ENCODE results near the gene USP7. TPM values are rescaled to one million over a fixed set of nuclear protein-coding genes. Genes with fewer than 3 reads are reported as not detected.

Gene USP7
- total RNA-seq, 1 donor from 2014 or later: 176 TPM

- Mint-ChIP-seq H3K27me3 (ENCODE audit: low read depth) (no peaks in the 10 kb centered on the region), H3K27ac (no peak overlapping the region), H3K9me3 (no peaks in the 10 kb centered on the region), H3K36me3 (ENCODE audit: low read depth) (peaks cover 70% of the 10 kb centered on the region), H3K4me1 (ENCODE audit: low read depth) (peaks cover 19% of the 10 kb centered on the region), H3K4me3 (ENCODE audit: low read depth) (no peak overlapping the region)
- no peak for DNase-seq (ENCODE audit: low spot score)
- intact Hi-C loops (cut with micrococcal nuclease): no loop called here
Observed at GRCh38 chr16:8908810-8909468, 54.8 kb downstream of the USP7 start.

GRCh38 chr16:8907096-8907495 lies 56.6 kb downstream of the USP7 start:
- DNase-seq (ENCODE audit: low spot score): no peak
- H3K27me3 Mint-ChIP-seq (ENCODE audit: low read depth): no peaks in the 10 kb centered on the region
- peaks cover 16% of the 10 kb centered on the region for H3K4me1 Mint-ChIP-seq (ENCODE audit: low read depth)
- intact Hi-C loops (cut with micrococcal nuclease): no loop called here
- H3K36me3 Mint-ChIP-seq (ENCODE audit: low read depth): peaks cover 70% of the 10 kb centered on the region
- H3K4me3 Mint-ChIP-seq (ENCODE audit: low read depth): no peak overlapping the region
- H3K27ac Mint-ChIP-seq: no peak overlapping the region
- H3K9me3 Mint-ChIP-seq: no peaks in the 10 kb centered on the region

GRCh38 chr16:8905795-8906591 lies 57.7 kb downstream of the USP7 start:
- H3K36me3 Mint-ChIP-seq (ENCODE audit: low read depth): peaks cover 72% of the 10 kb centered on the region
- H3K4me3 Mint-ChIP-seq (ENCODE audit: low read depth): no peak overlapping the region
- no peaks in the 10 kb centered on the region for H3K9me3 Mint-ChIP-seq
- H3K27me3 Mint-ChIP-seq (ENCODE audit: low read depth): no peaks in the 10 kb centered on the region
- H3K4me1 Mint-ChIP-seq (ENCODE audit: low read depth): peaks cover 8% of the 10 kb centered on the region
- no peak for DNase-seq (ENCODE audit: low spot score)
- intact Hi-C loops (cut with micrococcal nuclease): loop anchor here (1.0 kb wide), 2 partner anchors 30 to 102 kb away; no protein-coding TSS in a partner anchor
- H3K27ac Mint-ChIP-seq: no peak overlapping the region

- Mint-ChIP-seq H3K36me3 (ENCODE audit: low read depth) (peaks cover 72% of the 10 kb centered on the region), H3K4me3 (ENCODE audit: low read depth) (no peak overlapping the region)
Observed at GRCh38 chr16:8905168-8905762, 58.4 kb downstream of the USP7 start.

GRCh38 chr16:8904018-8904430 lies 59.7 kb downstream of the USP7 start:
- Mint-ChIP-seq H3K27me3 (ENCODE audit: low read depth) (no peaks in the 10 kb centered on the region), H3K4me3 (ENCODE audit: low read depth) (no peak overlapping the region), H3K4me1 (ENCODE audit: low read depth) (peaks cover 4% of the 10 kb centered on the region), H3K27ac (no peak overlapping the region), H3K36me3 (ENCODE audit: low read depth) (peaks cover 83% of the 10 kb centered on the region), H3K9me3 (no peaks in the 10 kb centered on the region)
- intact Hi-C loops (cut with micrococcal nuclease): no loop called here
- DNase-seq (ENCODE audit: low spot score): no peak

More at GRCh38 chr16:8905168-8905762, 58.4 kb downstream of the USP7 start:
- no peak for DNase-seq (ENCODE audit: low spot score)
- Mint-ChIP-seq H3K9me3 (no peaks in the 10 kb centered on the region), H3K27ac (no peak overlapping the region), H3K27me3 (ENCODE audit: low read depth) (no peaks in the 10 kb centered on the region), H3K4me1 (ENCODE audit: low read depth) (peaks cover 5% of the 10 kb centered on the region)
- intact Hi-C loops (cut with micrococcal nuclease): loop anchor here (1.0 kb wide), 2 partner anchors 31 to 103 kb away; no protein-coding TSS in a partner anchor

GRCh38 chr16:8903004-8903403 lies 60.7 kb downstream of the USP7 start:
- Mint-ChIP-seq H3K27ac (no peak overlapping the region), H3K4me3 (ENCODE audit: low read depth) (no peak overlapping the region), H3K27me3 (ENCODE audit: low read depth) (no peaks in the 10 kb centered on the region), H3K4me1 (ENCODE audit: low read depth) (no peaks in the 10 kb centered on the region), H3K9me3 (no peaks in the 10 kb centered on the region), H3K36me3 (ENCODE audit: low read depth) (peaks cover 88% of the 10 kb centered on the region)
- intact Hi-C loops (cut with micrococcal nuclease): no loop called here
- DNase-seq (ENCODE audit: low spot score): no peak

- Mint-ChIP-seq H3K36me3 (ENCODE audit: low read depth) (peaks cover 92% of the 10 kb centered on the region), H3K9me3 (no peaks in the 10 kb centered on the region), H3K27ac (no peak overlapping the region), H3K27me3 (ENCODE audit: low read depth) (no peaks in the 10 kb centered on the region), H3K4me3 (ENCODE audit: low read depth) (no peak overlapping the region), H3K4me1 (ENCODE audit: low read depth) (no peaks in the 10 kb centered on the region)
- DNase-seq (ENCODE audit: low spot score): no peak
- intact Hi-C loops (cut with micrococcal nuclease): no loop called here
Observed at GRCh38 chr16:8901320-8901861, 62.3 kb downstream of the USP7 start.

GRCh38 chr16:8900343-8900742 lies 63.4 kb downstream of the USP7 start:
- Mint-ChIP-seq H3K27ac (no peak overlapping the region), H3K9me3 (no peaks in the 10 kb centered on the region), H3K36me3 (ENCODE audit: low read depth) (peaks cover 86% of the 10 kb centered on the region), H3K4me1 (ENCODE audit: low read depth) (no peaks in the 10 kb centered on the region), H3K4me3 (ENCODE audit: low read depth) (no peak overlapping the region), H3K27me3 (ENCODE audit: low read depth) (no peaks in the 10 kb centered on the region)
- DNase-seq (ENCODE audit: low spot score): no peak
- intact Hi-C loops (cut with micrococcal nuclease): no loop called here

GRCh38 chr16:8899709-8900317 lies 63.9 kb downstream of the USP7 start:
- Mint-ChIP-seq H3K27me3 (ENCODE audit: low read depth) (no peaks in the 10 kb centered on the region), H3K4me1 (ENCODE audit: low read depth) (no peaks in the 10 kb centered on the region), H3K9me3 (no peaks in the 10 kb centered on the region), H3K4me3 (ENCODE audit: low read depth) (no peak overlapping the region), H3K36me3 (ENCODE audit: low read depth) (peaks cover 86% of the 10 kb centered on the region), H3K27ac (no peak overlapping the region)
- intact Hi-C loops (cut with micrococcal nuclease): no loop called here
- no peak for DNase-seq (ENCODE audit: low spot score)

GRCh38 chr16:8898660-8899318 lies 64.9 kb downstream of the USP7 start:
- Mint-ChIP-seq H3K27ac (no peak overlapping the region), H3K27me3 (ENCODE audit: low read depth) (no peaks in the 10 kb centered on the region), H3K4me3 (ENCODE audit: low read depth) (no peak overlapping the region), H3K9me3 (no peaks in the 10 kb centered on the region), H3K4me1 (ENCODE audit: low read depth) (no peaks in the 10 kb centered on the region), H3K36me3 (ENCODE audit: low read depth) (peaks cover 89% of the 10 kb centered on the region)
- DNase-seq (ENCODE audit: low spot score): no peak
- intact Hi-C loops (cut with micrococcal nuclease): no loop called here

- Mint-ChIP-seq H3K9me3 (no peaks in the 10 kb centered on the region), H3K27me3 (ENCODE audit: low read depth) (no peaks in the 10 kb centered on the region), H3K4me3 (ENCODE audit: low read depth) (no peak overlapping the region), H3K4me1 (ENCODE audit: low read depth) (no peaks in the 10 kb centered on the region), H3K36me3 (ENCODE audit: low read depth) (peaks cover 90% of the 10 kb centered on the region), H3K27ac (no peak overlapping the region)
- DNase-seq (ENCODE audit: low spot score): no peak
- intact Hi-C loops (cut with micrococcal nuclease): no loop called here
Observed at GRCh38 chr16:8894736-8895334, 68.9 kb downstream of the USP7 start.
